K562 (cell line): ENCODE results near the gene GABARAPL2. TPM values are rescaled to one million over a fixed set of nuclear protein-coding genes. Genes with fewer than 3 reads are reported as not detected.

Experiments
- ATAC-seq: fragments of 200-7000 bp; cut with Tn5 transposase; 3 replicates; pipeline ENCODE4 v1.9.1; 2020; ENCODE audit warnings: moderate library complexity
- BruUV-seq: library from RNA; stranded (reverse); fragments of 400-500 nt; replicated peaks from 2 replicates; lab custom pipeline; 2021; lab: Mats Ljungman, UMichigan
- CTCF ChIA-PET: fragments of 300-600 bp; formaldehyde crosslinking; extraction: SDS; loops from one replicate; lab custom pipeline; 2021; ENCODE audit warnings: low intra/inter-chr PET ratio; lab: Yijun Ruan, JAX
- POLR2A ChIA-PET: fragments of 300-600, 350-650 bp; sonication (Branson Sonifier 250); formaldehyde crosslinking; extraction: SDS; loops from one replicate; lab custom pipeline; 2021; ENCODE audit warnings: antibody characterized with exemption, inconsistent platforms; lab: Yijun Ruan, JAX
- DNase-seq, 4 experiments: peaks; one replicate each; pipeline versions ENCODE4 v3.0.0 to v3.0.0-alpha.2; 2011 to 2018; ENCODE audit warnings: low spot score in 3 of 4, mixed read lengths in 3 of 4; ENCODE audit errors: extremely low read depth in 1 of 4
- FAIRE-seq: peaks from 2 replicates; lab custom pipeline; 2011; peaks lifted over from hg19 to GRCh38; lab: Jason Lieb, UNC
- H2AFZ ChIP-seq: 2 replicates; pipeline ENCODE4 v1.6.0; 2011; ENCODE audit warnings: low read depth, low read length, control low read depth, inconsistent platforms
- H3K27ac ChIP-seq: fragments of 200-600 bp; 3 replicates; pipeline ENCODE4 v1.8.0; 2011; ENCODE audit warnings: low read depth, mild to moderate bottlenecking, control low read depth, inconsistent platforms, low read length, moderate library complexity, mixed read lengths; ENCODE audit errors: extremely low read depth
- H3K27me3 ChIP-seq, 2 experiments: fragments of 300-600 bp in 1 of 2; 2 replicates in 1 of 2; 3 replicates in 1 of 2; pipeline versions ENCODE4 v1.6.0 to v1.8.0; 2011; ENCODE audit warnings: inconsistent platforms in 2 of 2, low read length in 2 of 2, mild to moderate bottlenecking in 1 of 2, mixed read lengths in 1 of 2, moderate library complexity in 1 of 2; ENCODE audit not compliant: control insufficient read depth in 2 of 2, insufficient read depth in 2 of 2
- H3K36me3 ChIP-seq: fragments of 300-600 bp; 3 replicates; pipeline ENCODE4 v1.8.0; 2011; ENCODE audit warnings: mild to moderate bottlenecking, low read length, inconsistent platforms; ENCODE audit not compliant: control insufficient read depth, insufficient read depth
- H3K4me1 ChIP-seq, 2 experiments: fragments of 200-600 bp in 1 of 2; replicated peaks in 1 of 2; 2 replicates in 1 of 2; 3 replicates in 1 of 2; pipeline versions ENCODE4 v1.5.1 to v1.8.0; 2011; ENCODE audit warnings: inconsistent platforms in 2 of 2, low read length in 2 of 2, mild to moderate bottlenecking in 1 of 2, mixed read lengths in 1 of 2, moderate library complexity in 1 of 2; ENCODE audit not compliant: control insufficient read depth in 2 of 2, insufficient read depth in 2 of 2
- H3K4me2 ChIP-seq: 2 replicates; pipeline ENCODE4 v1.6.1; 2011; ENCODE audit warnings: low read length, control low read depth, inconsistent platforms, mixed read lengths; ENCODE audit not compliant: insufficient read depth
- H3K4me3 ChIP-seq: fragments of 200-600 bp; sonication (generic), shearing (Covaris generic); 2 replicates; pipeline ENCODE4 v1.5.1; 2016; ENCODE audit warnings: control low read depth, inconsistent platforms
- H3K79me2 ChIP-seq: fragments of 200-600 bp; 3 replicates; pipeline ENCODE4 v1.8.0; 2011; ENCODE audit warnings: low read length, inconsistent platforms; ENCODE audit not compliant: control insufficient read depth, insufficient read depth
- H3K9ac ChIP-seq, 2 experiments: 2 replicates each; pipeline versions ENCODE4 v1.6.0 to v1.6.1; 2011; ENCODE audit warnings: low read depth in 2 of 2, low read length in 2 of 2, control low read depth in 1 of 2, inconsistent platforms in 1 of 2, mild to moderate bottlenecking in 1 of 2, mixed read lengths in 1 of 2; ENCODE audit not compliant: insufficient read depth in 1 of 2
- H3K9me1 ChIP-seq: one replicate; pipeline ENCODE4 v1.6.0; 2011; ENCODE audit warnings: inconsistent platforms, mild to moderate bottlenecking, low read length, moderate library complexity; ENCODE audit not compliant: control insufficient read depth, insufficient read depth
- H3K9me3 ChIP-seq: replicated peaks from 2 replicates; pipeline ENCODE4 v1.5.1; 2011; ENCODE audit warnings: low read depth, low read length, inconsistent platforms; ENCODE audit not compliant: control insufficient read depth, insufficient read depth
- H4K20me1 ChIP-seq: replicated peaks from 2 replicates; pipeline ENCODE4 v1.6.1; 2011; ENCODE audit warnings: low read length, inconsistent platforms, mixed read lengths; ENCODE audit not compliant: control insufficient read depth, insufficient read depth
- BCLAF1 ChIP-seq, 2 experiments: fragments of 450-650 bp in 1 of 2; IDR thresholded peaks; 2 replicates each; pipeline ENCODE4 v1.6.1; 2011 to 2017; ENCODE audit warnings: low read depth in 2 of 2, antibody characterized with exemption in 1 of 2, borderline replicate concordance in 1 of 2, low read length in 1 of 2, mild to moderate bottlenecking in 1 of 2, mixed read lengths in 1 of 2; ENCODE audit not compliant: control insufficient read depth in 1 of 2
- FOXK2 ChIP-seq, 2 experiments: fragments of 450-650 bp; IDR thresholded peaks in 1 of 2; conservative IDR thresholded peaks in 1 of 2; 2 replicates each; pipeline ENCODE4 v1.6.1; 2016; ENCODE audit warnings: low read depth in 2 of 2, mild to moderate bottlenecking in 1 of 2
- JUN ChIP-seq, 2 experiments: sonication (generic) in 1 of 2; formaldehyde crosslinking in 1 of 2; IDR thresholded peaks; 2 replicates each; pipeline versions ENCODE4 v1.6.1 to v1.8.0; 2012 to 2022; ENCODE audit warnings: borderline replicate concordance in 2 of 2, mild to moderate bottlenecking in 2 of 2, improper control_type of control experiment in 1 of 2, low read depth in 1 of 2, low read length in 1 of 2, missing genetic modification reagents in 1 of 2
- POLR2G ChIP-seq: fragments of 200-400 bp; formaldehyde crosslinking; IDR thresholded peaks from 2 replicates; pipeline ENCODE4 v1.6.1; 2017; ENCODE audit warnings: low read depth, mild to moderate bottlenecking, antibody characterized with exemption, low read length, moderate library complexity
- SP1 ChIP-seq: sonication (generic); formaldehyde crosslinking; IDR thresholded peaks from 2 replicates; pipeline ENCODE4 v1.8.1; 2022; ENCODE audit warnings: mild to moderate bottlenecking, missing genetic modification reagents
- TCF7 ChIP-seq: sonication (generic); IDR thresholded peaks from 2 replicates; pipeline ENCODE4 v1.6.1; 2016; ENCODE audit warnings: antibody characterized with exemption, borderline replicate concordance
- ZBTB43 ChIP-seq: sonication (generic); formaldehyde crosslinking; IDR thresholded peaks from 2 replicates; pipeline ENCODE4 v1.8.0; 2023; ENCODE audit warnings: mild to moderate bottlenecking, missing genetic modification reagents
- ZFP91 ChIP-seq: sonication (generic); formaldehyde crosslinking; IDR thresholded peaks from 2 replicates; pipeline ENCODE4 v1.8.0; 2022; ENCODE audit warnings: mild to moderate bottlenecking, missing genetic modification reagents
- ZNF561 ChIP-seq: fragments of 450-650 bp; formaldehyde crosslinking; conservative IDR thresholded peaks from 2 replicates; pipeline ENCODE4 v1.4.0; 2020; ENCODE audit warnings: mild to moderate bottlenecking, moderate library complexity
- ZNF699 ChIP-seq: fragments of 250-450 bp; sonication (Bioruptor Pico); IDR thresholded peaks from 2 replicates; pipeline ENCODE4 v1.8.0; 2021; ENCODE audit warnings: mild to moderate bottlenecking, moderate library complexity; ENCODE audit not compliant: insufficient replicate concordance
- ZNF77 ChIP-seq: fragments of 250-450 bp; sonication (Bioruptor Pico); IDR thresholded peaks from 2 replicates; pipeline ENCODE4 v1.5.0; 2020
- WGBS: fragments of 100-300 bp; shearing (Covaris generic); methylation state at CpG from one replicate; pipeline ENCODE4 v1.1.6; 2016; ENCODE audit warnings: low coverage, mixed read lengths; ENCODE audit not compliant: insufficient coverage; ENCODE audit errors: missing lambda C conversion rate; 5-methylcytosine and 5-hydroxymethylcytosine counted together
- in situ Hi-C: fragments of 300-500 bp; cut with MboI; formaldehyde crosslinking; loops from 4 replicates; pipeline ENCODE4 v1.15.0; 2018; ENCODE audit warnings: inconsistent platforms, mixed read lengths
- intact Hi-C: fragments of 100-400 bp; cut with micrococcal nuclease; formaldehyde crosslinking; loops from 2 replicates; pipeline ENCODE4 v1.14.2; 2022
- polyA plus RNA-seq, 8 experiments: library from polyadenylated mRNA; depleted of rRNA in 4 of 8; stranded (reverse) in 5 of 8; unstranded in 3 of 8; fragments of >200 nt; fragmentation: Nextera tagmentation in 2 of 8; fragmentation: Illumina TruSeq in 1 of 8; extraction: Ambion mirVana in 2 of 8; extraction: Trizol in 1 of 8; gene quantifications; 2 replicates each; pipeline versions ENCODE4 v1.2.1 to v1.2.3, GENCODE V29; 2011 to 2014; ENCODE audit warnings: inconsistent platforms in 1 of 8, missing spikeins in 1 of 8
- total RNA-seq, 7 experiments: library from RNA; depleted of rRNA in 6 of 7; stranded (reverse); fragments of >200 nt in 6 of 7; fragmentation: Illumina TruSeq in 2 of 7; extraction: Trizol in 2 of 7; gene quantifications; 2 replicates each; pipeline versions ENCODE4 v1.2.1 to v1.2.3, GENCODE V29; 2011 to 2021; ENCODE audit warnings: low replicate concordance in 1 of 7

Gene GABARAPL2
- total and polyA plus RNA-seq, 9 of the 15 experiments (the other 6 are each of a cell fraction or from before 2014, with no cell fraction given), result 42.1 to 288 (median 91.8) TPM

GRCh38 chr16:75555707-75556430 lies 10.3 kb upstream of the GABARAPL2 start, which contains the start of gene TMEM231:
Gene TMEM231 (minus strand): TSS chr16:75556252. CDS start chr16:75556209, 43 bp downstream.
- in situ Hi-C loops, result no loop called here
- H3K4me1 ChIP-seq, result peaks cover 17 to 26% of the 10 kb centered on the region in 2 experiments
- no peaks in the 10 kb centered on the region for H3K9me1 ChIP-seq
- no peaks in the 10 kb centered on the region; the same call in 2 of the 3 replicates for H3K36me3 ChIP-seq
- H3K27me3 ChIP-seq, result no peaks in the 10 kb centered on the region
- peak within 1 kb of the TSS; percentile 97 for H2AFZ ChIP-seq
- H3K4me3 ChIP-seq, result peak within 1 kb of the TSS; percentile 64
- POLR2A ChIA-PET, result interaction anchor here (0.7 to 1.6 kb wide), 4 partner anchors 12 to 123 kb away, joined by 3 to 7 read pairs (median 3); partner anchors contain the start of gene CFDP1
- CTCF ChIA-PET, result no interaction called here
- peaks cover 11% of the 10 kb centered on the region; the same call in 1 of the 3 replicates for H3K79me2 ChIP-seq
- no peaks in the 10 kb centered on the region for H3K9me3 ChIP-seq
- TSS peak; percentile 92 for BruUV-seq
- WGBS, result under 1% methylated on average over 74 of the region's 75 CpGs
- no peaks in the 10 kb centered on the region for H4K20me1 ChIP-seq
- H3K4me2 ChIP-seq, result peak within 1 kb of the TSS; percentile 88
- H3K27ac ChIP-seq, result peak within 1 kb of the TSS; percentile 66
- intact Hi-C loops, result loop anchor here (1.0 kb wide), 1 partner anchor 65 kb away; no protein-coding TSS in a partner anchor
- FAIRE-seq (peak; percentile 84), DNase-seq (peak; percentile 95 to 97 (median 97)), ATAC-seq (peak; percentile 92)
- peak within 1 kb of the TSS; percentile 63 to 93 for H3K9ac ChIP-seq
- no peak for TF ChIP-seq ZNF77 (CRISPR knock-in tag)
- peak; percentile 78 for TF ChIP-seq SP1 (CRISPR knock-in tag)
- TF ChIP-seq ZNF699, result no peak
- no peak for TF ChIP-seq ZBTB43
- peak in 1 of 2 experiments; percentile 74; a peak in 2 of 4 replicates for TF ChIP-seq FOXK2 (conservative IDR thresholded peaks at IDR 0.05 in 1 of 2, IDR thresholded peaks at IDR 0.05 in 1 of 2; ENCODE audit: low read depth in 2 of 2)
- TF ChIP-seq JUN (IDR thresholded peaks at IDR 0.05; ENCODE audit: borderline replicate concordance, low read depth, low read length), result 0 out of 2 replicates have a peak, but pooled peaks have one; percentile 13
- no peak for TF ChIP-seq JUN (CRISPR knock-in tag; IDR thresholded peaks at IDR 0.05; ENCODE audit: borderline replicate concordance)
- TF ChIP-seq BCLAF1 (IDR thresholded peaks at IDR 0.05; ENCODE audit: borderline replicate concordance in 1 of 2, control insufficient read depth in 1 of 2, low read depth in 2 of 2, low read length in 1 of 2), result no peak
- TF ChIP-seq TCF7, result 0 out of 2 replicates have a peak, but pooled peaks have one; percentile 48
- peak; percentile 81 for TF ChIP-seq POLR2G
- TF ChIP-seq ZFP91 (CRISPR knock-in tag), result peak; percentile 44; the same call in 1 of the 2 replicates
- TF ChIP-seq ZNF561 (CRISPR knock-in tag), result no peak
